ENCODE results near the gene CDK2AP2.

DNA sequence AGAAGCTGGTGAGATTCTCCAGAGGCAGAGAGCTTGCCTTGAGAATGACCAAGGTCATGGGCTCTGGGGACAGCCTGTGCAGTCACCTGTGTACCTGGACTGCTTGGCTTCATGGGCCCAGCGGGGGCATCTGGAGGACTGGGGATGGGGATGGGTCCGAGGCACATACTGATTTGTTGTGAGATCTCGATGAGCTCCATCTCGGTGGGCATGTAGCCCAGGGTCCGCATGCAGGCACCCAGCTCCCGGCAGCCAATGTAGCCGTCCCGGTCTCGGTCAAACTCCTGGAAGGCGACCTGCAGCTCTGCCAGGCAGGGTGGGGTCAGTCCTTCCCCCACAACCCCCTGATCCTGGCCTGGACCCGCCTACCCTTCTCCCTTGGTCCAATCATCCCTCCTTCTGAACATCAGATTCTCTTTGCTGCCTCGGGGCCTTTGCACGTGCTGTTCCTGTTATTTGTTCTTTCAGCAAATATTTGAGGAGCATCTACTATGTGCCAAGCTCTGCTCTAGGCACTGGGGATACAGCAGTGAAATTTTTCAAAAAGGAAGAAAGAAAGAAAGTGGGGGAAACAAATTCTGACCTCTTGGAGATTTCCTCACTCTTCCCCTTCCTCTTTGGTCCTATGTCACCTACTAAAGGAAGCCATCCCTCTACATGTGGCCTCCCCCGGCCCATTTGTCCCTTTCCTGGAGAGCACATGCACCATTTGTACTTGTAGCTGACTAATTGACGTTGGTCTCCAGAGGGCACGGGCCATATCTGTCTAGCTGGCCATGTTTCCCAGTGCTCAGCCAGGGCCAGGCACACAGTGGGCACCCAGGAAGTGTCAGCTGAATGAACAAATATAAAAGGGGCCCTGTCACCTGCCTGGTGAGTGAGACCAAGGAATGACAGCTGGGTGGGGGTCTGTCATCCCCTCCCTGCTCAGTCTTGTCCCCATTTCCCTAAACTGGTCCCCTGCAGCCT is 13.2 kb upstream of the CDK2AP2 start:
- TF ChIP-seq, protein P1, sequence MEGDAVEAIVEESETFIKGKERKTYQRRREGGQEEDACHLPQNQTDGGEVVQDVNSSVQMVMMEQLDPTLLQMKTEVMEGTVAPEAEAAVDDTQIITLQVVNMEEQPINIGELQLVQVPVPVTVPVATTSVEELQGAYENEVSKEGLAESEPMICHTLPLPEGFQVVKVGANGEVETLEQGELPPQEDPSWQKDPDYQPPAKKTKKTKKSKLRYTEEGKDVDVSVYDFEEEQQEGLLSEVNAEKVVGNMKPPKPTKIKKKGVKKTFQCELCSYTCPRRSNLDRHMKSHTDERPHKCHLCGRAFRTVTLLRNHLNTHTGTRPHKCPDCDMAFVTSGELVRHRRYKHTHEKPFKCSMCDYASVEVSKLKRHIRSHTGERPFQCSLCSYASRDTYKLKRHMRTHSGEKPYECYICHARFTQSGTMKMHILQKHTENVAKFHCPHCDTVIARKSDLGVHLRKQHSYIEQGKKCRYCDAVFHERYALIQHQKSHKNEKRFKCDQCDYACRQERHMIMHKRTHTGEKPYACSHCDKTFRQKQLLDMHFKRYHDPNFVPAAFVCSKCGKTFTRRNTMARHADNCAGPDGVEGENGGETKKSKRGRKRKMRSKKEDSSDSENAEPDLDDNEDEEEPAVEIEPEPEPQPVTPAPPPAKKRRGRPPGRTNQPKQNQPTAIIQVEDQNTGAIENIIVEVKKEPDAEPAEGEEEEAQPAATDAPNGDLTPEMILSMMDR (IDR thresholded peaks at IDR 0.05), result no peak
- TF ChIP-seq POLR2A (IDR thresholded peaks at IDR 0.05), result no peak

Data from thyroid gland (tissue), 4 donors.